GM08714 (cell line): ENCODE data around the gene STK38L.

Source experiments
- H3K4me3 ChIP-seq: fragments of 200-500 bp; sonication (Bioruptor generic); 2 replicates; pipeline ENCODE4 v1.5.1; 2014; ENCODE audit warnings: mild to moderate bottlenecking, low read length, inconsistent platforms
- ZNF274 ChIP-seq: IDR thresholded peaks from 2 replicates; pipeline ENCODE4 v1.6.1; 2012; ENCODE audit warnings: mild to moderate bottlenecking, low read depth, low read length

Gene STK38L

GRCh38 chr12:27300226-27300625 is 56.1 kb downstream of the STK38L start:
- H3K4me3 ChIP-seq, result no peak overlapping the region
- TF ChIP-seq ZNF274, result no peak

DNA sequence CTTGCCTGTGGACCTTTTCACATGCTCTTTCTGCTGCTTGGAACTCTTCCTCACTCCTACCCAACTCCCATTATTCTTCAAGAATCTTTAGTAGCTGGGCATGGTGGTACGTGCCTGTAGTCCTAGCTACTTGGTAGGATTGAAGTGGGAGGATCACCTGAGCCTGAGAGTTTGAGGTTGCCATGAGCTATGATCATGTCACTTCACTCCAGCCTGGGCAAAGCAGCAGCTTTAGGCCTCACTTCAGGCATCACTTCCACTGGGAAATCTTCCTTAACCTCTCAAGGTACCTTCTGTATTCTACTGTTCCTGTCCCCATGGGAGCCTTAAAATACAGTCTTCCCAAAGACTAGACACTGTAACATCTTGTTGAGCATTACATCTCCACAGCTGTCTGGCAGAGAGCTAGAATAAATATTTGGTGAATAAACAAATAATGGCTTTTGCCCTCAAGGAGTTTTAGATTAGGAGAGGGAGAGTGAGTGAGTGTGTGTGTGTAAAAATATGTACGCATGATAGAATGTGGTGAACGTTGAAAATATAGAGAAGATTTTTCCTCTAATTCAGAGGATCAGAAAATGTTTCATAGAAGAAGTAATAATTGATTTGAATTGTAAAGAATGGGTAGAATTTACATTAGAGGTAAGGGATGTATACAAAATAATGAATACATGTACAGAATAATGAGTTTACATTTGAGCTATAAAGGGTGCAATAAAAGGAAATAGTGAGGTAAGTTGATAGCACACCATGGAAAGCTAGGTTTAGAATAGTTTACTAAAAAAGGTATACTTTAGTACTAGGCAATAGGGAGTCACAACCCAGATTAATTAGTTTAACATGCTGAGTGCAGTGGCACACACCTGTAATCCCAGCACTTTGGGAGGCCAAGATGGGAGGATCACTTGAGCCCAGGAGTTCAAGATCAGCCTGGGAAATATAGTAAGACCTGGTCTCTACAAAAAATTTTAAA is 59.3 kb downstream of the STK38L start:
- no peak for TF ChIP-seq ZNF274
- H3K4me3 ChIP-seq, result no peak overlapping the region

DNA sequence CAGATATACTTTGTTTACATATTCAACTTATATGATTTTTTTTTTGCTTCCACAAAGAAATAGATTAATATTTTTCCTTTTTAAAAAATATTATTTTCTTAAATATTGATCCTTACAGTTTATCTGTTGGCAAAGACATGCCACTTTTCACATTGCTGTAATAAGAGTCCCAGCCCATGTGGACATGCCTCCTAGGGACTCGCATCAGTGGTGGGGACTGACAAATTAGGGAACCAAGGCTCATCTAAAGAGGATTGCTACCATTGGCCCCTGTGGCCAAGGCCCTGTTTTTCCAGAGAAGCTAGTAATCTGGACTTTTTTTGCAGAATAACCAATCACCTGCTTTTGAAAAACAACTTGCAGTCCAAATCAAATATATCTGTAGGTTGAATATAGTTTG is 60.8 kb downstream of the STK38L start:
- H3K4me3 ChIP-seq, result no peak overlapping the region
- TF ChIP-seq ZNF274, result no peak

- H3K4me3 ChIP-seq, result no peak overlapping the region
- TF ChIP-seq ZNF274, result no peak
Measured at GRCh38 chr12:27305673-27306456, 61.8 kb downstream of the STK38L start.

DNA sequence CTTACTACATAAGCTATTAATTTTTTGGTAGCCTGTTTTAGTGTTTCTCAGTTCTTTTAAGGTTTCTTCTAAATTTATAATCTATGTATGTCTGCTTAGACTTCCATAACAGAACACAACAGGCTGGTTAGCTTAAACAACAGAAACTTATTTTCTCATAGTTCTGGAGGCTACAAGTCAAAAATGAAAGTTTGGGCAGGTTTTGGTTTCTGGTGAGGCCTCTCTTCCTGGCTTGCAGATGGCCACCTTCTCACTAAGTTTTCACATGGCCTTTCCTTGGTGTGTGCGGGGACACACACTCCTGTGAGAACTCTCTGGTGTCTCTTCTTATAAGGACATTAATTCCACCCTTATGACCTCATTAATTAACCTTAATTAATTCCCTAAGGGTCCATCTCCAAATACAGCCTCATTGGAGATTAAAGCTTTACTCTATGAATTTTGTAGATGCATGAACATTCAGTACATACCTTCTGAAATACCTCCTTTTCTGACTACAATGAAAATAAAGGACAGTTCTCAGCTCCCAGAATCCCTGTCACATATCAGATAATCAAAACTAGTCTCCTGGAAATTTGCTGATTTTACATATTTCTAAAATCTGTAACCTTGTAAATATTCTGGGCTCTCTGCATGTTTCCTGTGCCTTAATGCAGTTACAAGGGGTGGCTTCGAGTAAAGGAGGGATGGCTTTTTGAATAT is 65.4 kb downstream of the STK38L start:
- H3K4me3 ChIP-seq, result no peak overlapping the region
- TF ChIP-seq ZNF274, result no peak

GRCh38 chr12:27309995-27310315 is 65.9 kb downstream of the STK38L start:
- H3K4me3 ChIP-seq, result no peak overlapping the region
- TF ChIP-seq ZNF274, result no peak

DNA sequence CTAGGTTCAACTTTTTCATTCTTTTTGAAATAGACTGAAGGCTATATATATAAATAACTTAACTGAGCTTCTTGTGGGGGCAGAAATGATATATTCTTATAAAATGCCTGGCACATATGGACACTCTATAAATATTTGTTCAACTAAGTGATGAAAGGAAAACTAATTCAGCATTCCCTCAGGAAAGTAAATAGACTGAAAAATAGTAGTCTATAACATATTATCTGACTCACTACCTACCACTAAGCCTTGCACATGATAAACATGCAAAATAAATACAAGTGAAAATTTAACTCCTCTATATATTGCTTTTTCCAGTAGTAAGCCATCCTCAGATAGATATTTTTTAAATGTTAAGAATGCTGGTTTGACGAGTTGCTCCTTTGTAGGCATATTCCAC is 72.9 kb downstream of the STK38L start:
- no peak for TF ChIP-seq ZNF274
- H3K4me3 ChIP-seq, result no peak overlapping the region

DNA sequence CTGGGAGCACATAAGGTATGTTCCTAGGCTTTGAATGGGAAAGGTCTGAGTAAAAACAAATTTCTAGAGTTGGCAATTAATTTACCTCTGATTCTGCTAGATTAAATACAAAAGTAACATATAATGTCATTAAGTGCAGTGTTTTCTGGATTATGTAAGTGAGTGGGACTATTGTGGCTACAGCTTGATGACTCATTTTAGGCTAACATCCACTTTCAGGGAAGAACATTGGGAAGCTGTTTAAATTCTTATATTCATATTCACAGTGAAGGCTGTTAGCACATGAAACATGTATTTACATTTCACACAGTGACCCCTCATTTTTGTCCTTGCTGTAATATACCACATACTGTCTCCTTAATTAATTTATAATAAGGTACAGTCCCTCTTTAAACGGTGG is 75.3 kb downstream of the STK38L start:
- TF ChIP-seq ZNF274, result no peak
- no peak overlapping the region for H3K4me3 ChIP-seq

DNA sequence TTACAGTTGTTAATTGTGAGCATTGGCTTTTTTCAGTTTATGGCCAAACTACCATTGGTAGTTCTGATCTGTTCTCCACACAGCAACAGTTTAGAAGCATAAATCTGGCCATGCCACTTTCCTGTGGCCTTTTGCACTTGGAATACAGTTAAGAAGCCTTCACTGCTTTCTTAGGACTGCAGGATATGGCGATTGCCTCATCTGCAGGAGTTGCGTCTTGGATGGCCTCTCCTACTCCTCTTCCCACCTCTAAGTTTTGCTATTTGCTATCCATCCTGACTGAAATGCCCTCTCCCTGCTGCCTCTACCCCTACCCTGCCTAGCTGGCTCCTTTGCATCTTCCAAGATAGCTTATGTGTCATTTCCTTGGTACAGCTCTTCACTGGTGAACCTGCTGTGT is 75.8 kb downstream of the STK38L start:
- TF ChIP-seq ZNF274, result no peak

GRCh38 chr12:27324530-27324929 is 80.4 kb downstream of the STK38L start:
- H3K4me3 ChIP-seq, result no peak overlapping the region
- no peak for TF ChIP-seq ZNF274

More for the DNA sequence above, 75.8 kb downstream of the STK38L start:
- no peak overlapping the region for H3K4me3 ChIP-seq

GRCh38 chr12:27330846-27331245 is 86.8 kb downstream of the STK38L start:
- TF ChIP-seq ZNF274, result no peak
- H3K4me3 ChIP-seq, result no peak overlapping the region

GRCh38 chr12:27331291-27331926 is 87.3 kb downstream of the STK38L start:
- peak overlapping the region; percentile 88 for H3K4me3 ChIP-seq
- TF ChIP-seq ZNF274, result no peak

- H3K4me3 ChIP-seq, result peak overlapping the region; percentile 88
- no peak for TF ChIP-seq ZNF274
Measured at GRCh38 chr12:27331927-27332324, 87.8 kb downstream of the STK38L start.

GRCh38 chr12:27332407-27332713 is 88.3 kb downstream of the STK38L start:
- no peak for TF ChIP-seq ZNF274
- peak overlapping the region; percentile 88 for H3K4me3 ChIP-seq
